ENCODE data around the gene KPNA5.
"Not testable (repeated sequence)": the region's sequence is repeated elsewhere in the genome, so short reads cannot be mapped to it uniquely, and the experiment has no call there.

Gene KPNA5

GRCh38 chr6:116703888-116704287, 22.9 kb downstream of the KPNA5 start:
- not testable (repeated sequence) for DNase-seq (ENCODE audit: low read depth)

GRCh38 chr6:116705917-116706316, 24.9 kb downstream of the KPNA5 start:
- DNase-seq (ENCODE audit: low read depth), result no peak

- DNase-seq (ENCODE audit: low read depth), result no peak
Observed at GRCh38 chr6:116714296-116714695, 33.3 kb downstream of the KPNA5 start.

- no peak for DNase-seq (ENCODE audit: low read depth)
Observed at GRCh38 chr6:116714761-116715160, 33.8 kb downstream of the KPNA5 start.

- DNase-seq (ENCODE audit: low read depth), result no peak
Observed at GRCh38 chr6:116726947-116727346, 45.9 kb downstream of the KPNA5 start.

- DNase-seq (ENCODE audit: low read depth), result no peak
Observed at GRCh38 chr6:116730513-116730912, 49.5 kb downstream of the KPNA5 start.

- DNase-seq (ENCODE audit: low read depth), result no peak
Observed at GRCh38 chr6:116737004-116737403, 56.0 kb downstream of the KPNA5 start.

GRCh38 chr6:116740486-116740885, 59.5 kb downstream of the KPNA5 start:
- not testable (repeated sequence) for DNase-seq (ENCODE audit: low read depth)

GRCh38 chr6:116741571-116741970, 60.6 kb downstream of the KPNA5 start:
- no peak for DNase-seq (ENCODE audit: low read depth)

- no peak for DNase-seq (ENCODE audit: low read depth)
Observed at GRCh38 chr6:116745176-116745575, 64.2 kb downstream of the KPNA5 start.

- DNase-seq (ENCODE audit: low read depth), result no peak
Observed at GRCh38 chr6:116761779-116762178, 80.8 kb downstream of the KPNA5 start.

GRCh38 chr6:116762235-116762634, 81.2 kb downstream of the KPNA5 start:
- no peak for DNase-seq (ENCODE audit: low read depth)

- no peak for DNase-seq (ENCODE audit: low read depth)
Observed at GRCh38 chr6:116763048-116763447, 82.0 kb downstream of the KPNA5 start.

- no peak for DNase-seq (ENCODE audit: low read depth)
Observed at GRCh38 chr6:116763906-116764628, 83.1 kb downstream of the KPNA5 start.

GRCh38 chr6:116764629-116764960, 83.6 kb downstream of the KPNA5 start:
- DNase-seq (ENCODE audit: low read depth), result no peak

- DNase-seq (ENCODE audit: low read depth), result no peak
Observed at GRCh38 chr6:116764961-116765841, 84.2 kb downstream of the KPNA5 start, which contains the start of gene FAM162B. TSS of gene FAM162B (minus strand) at chr6:116765719. CDS start at chr6:116765576, 143 bp downstream.

GRCh38 chr6:116766506-116767176, 85.6 kb downstream of the KPNA5 start:
- DNase-seq (ENCODE audit: low read depth), result no peak

GRCh38 chr6:116767715-116768114, 86.7 kb downstream of the KPNA5 start:
- DNase-seq (ENCODE audit: low read depth), result no peak

GRCh38 chr6:116772450-116772849, 91.4 kb downstream of the KPNA5 start:
- no peak for DNase-seq (ENCODE audit: low read depth)

GRCh38 chr6:116773886-116774285, 92.9 kb downstream of the KPNA5 start:
- no peak for DNase-seq (ENCODE audit: low read depth)

- DNase-seq (ENCODE audit: low read depth), result no peak
Observed at GRCh38 chr6:116779573-116780164, 98.7 kb downstream of the KPNA5 start.

GRCh38 chr6:116783852-116784251, 102.8 kb downstream of the KPNA5 start:
- no peak for DNase-seq (ENCODE audit: low read depth)

Data from stimulated activated CD8-positive, alpha-beta memory T cell treated with anti-CD3 and anti-CD28 coated beads, Interleukin-15, amount 100 ng/mL, for 24 hours (primary cell).